Activated T-cell treated with anti-CD3 and anti-CD28 coated beads for 24 hours (primary cell): ENCODE results near the gene KLHL10.
"Not testable (repeated sequence)": the region's sequence is repeated elsewhere in the genome, so short reads cannot be mapped to it uniquely, and the experiment has no call there.

ENCODE experiments used
- DNase-seq: peaks from one replicate; pipeline ENCODE4 v3.0.0-alpha.2; 2020; ENCODE audit warnings: low read depth

Gene KLHL10

GRCh38 chr17:41813152-41813680 is 24.4 kb upstream of the KLHL10 start:
- DNase-seq = no peak

- DNase-seq = no peak
These were observed 23.9 kb upstream of the KLHL10 start for GRCh38 chr17:41813699-41814124.

- no peak for DNase-seq
These were observed 23.4 kb upstream of the KLHL10 start for GRCh38 chr17:41814195-41814594.

GRCh38 chr17:41816637-41817320 is 20.8 kb upstream of the KLHL10 start:
- no peak for DNase-seq

GRCh38 chr17:41818024-41818423 is 19.6 kb upstream of the KLHL10 start:
- DNase-seq = no peak

- no peak for DNase-seq
These were observed 15.8 kb upstream of the KLHL10 start for GRCh38 chr17:41821776-41822175.

- no peak for DNase-seq
These were observed 15.1 kb upstream of the KLHL10 start for GRCh38 chr17:41822216-41823140.

GRCh38 chr17:41823141-41823524 is 14.5 kb upstream of the KLHL10 start:
- no peak for DNase-seq

GRCh38 chr17:41823580-41823979 is 14.0 kb upstream of the KLHL10 start:
- no peak for DNase-seq

- DNase-seq = no peak
These were observed 13.5 kb upstream of the KLHL10 start for GRCh38 chr17:41824086-41824485.

- DNase-seq = no peak
These were observed 12.3 kb upstream of the KLHL10 start for GRCh38 chr17:41825175-41825845.

- not testable (repeated sequence) for DNase-seq
These were observed 7.7 kb upstream of the KLHL10 start for GRCh38 chr17:41829961-41830360.

- DNase-seq = no peak
These were observed 2.3 kb upstream of the KLHL10 start for GRCh38 chr17:41835214-41835799.

GRCh38 chr17:41835800-41836549 is 1.6 kb upstream of the KLHL10 start, which contains the start of gene NT5C3B:
Gene NT5C3B, minus strand, starts transcription at chr17:41836232. Its CDS starts 39 bp downstream, at chr17:41836193.
- DNase-seq = peak; percentile 44

- no peak for DNase-seq
These were observed 952 bp upstream of the KLHL10 start for GRCh38 chr17:41836550-41837196.

GRCh38 chr17:41839448-41839847 is 1.8 kb downstream of the KLHL10 start:
- DNase-seq = not testable (repeated sequence)

GRCh38 chr17:41840781-41841180 is 3.2 kb downstream of the KLHL10 start:
- DNase-seq = not testable (repeated sequence)

- no peak for DNase-seq
These were observed 7.3 kb downstream of the KLHL10 start for GRCh38 chr17:41844971-41845370.

GRCh38 chr17:41848788-41849187 is 11.2 kb downstream of the KLHL10 start:
- no peak for DNase-seq

GRCh38 chr17:41849251-41849990 is 11.8 kb downstream of the KLHL10 start:
- no peak for DNase-seq
